Gastrocnemius medialis (tissue), 4 donors: ENCODE results near the gene ETV6. TPM values are rescaled to one million over a fixed set of nuclear protein-coding genes. Genes with fewer than 3 reads are reported as not detected.

Experiments used
- ATAC-seq, 2 donors: fragments of 150-250 bp; one replicate each; pipeline ENCODE4 v1.9.1; 2016
- DNase-seq, 2 donors: peaks; one replicate each; pipeline ENCODE4 v3.0.0-alpha.2; 2019
- H3K27ac ChIP-seq, 4 donors: fragments of 200-600 bp; sonication (generic); 1 replicate in 1 of 4; 2 replicates in 3 of 4; pipeline ENCODE4 v1.5.1; 2016 to 2018; ENCODE audit warnings: mild to moderate bottlenecking in 2 of 4, moderate library complexity in 1 of 4
- H3K27me3 ChIP-seq, 3 donors: fragments of 200-600 bp; sonication (generic) in 2 of 3; 1 replicate in 1 of 3; 2 replicates in 2 of 3; pipeline versions ENCODE4 v1.5.1 to v1.6.0; 2016 to 2019; ENCODE audit warnings: mild to moderate bottlenecking in 1 of 3, moderate library complexity in 1 of 3
- H3K36me3 ChIP-seq, 2 donors: fragments of 200-600 bp; sonication (generic) in 1 of 2; one replicate each; pipeline ENCODE4 v1.5.1; 2017 to 2018
- H3K4me1 ChIP-seq, 2 donors: fragments of 200-600 bp; sonication (generic) in 1 of 2; one replicate each; pipeline ENCODE4 v1.5.1; 2016 to 2017; ENCODE audit warnings: mild to moderate bottlenecking in 2 of 2
- H3K4me3 ChIP-seq, 4 donors: fragments of 200-600 bp; sonication (generic) in 3 of 4; 1 replicate in 1 of 4; 2 replicates in 3 of 4; pipeline ENCODE4 v1.5.1; 2016 to 2019; ENCODE audit warnings: mild to moderate bottlenecking in 2 of 4
- H3K9me3 ChIP-seq, 3 donors: fragments of 200-600 bp; sonication (generic) in 2 of 3; 1 replicate in 1 of 3; 2 replicates in 2 of 3; pipeline ENCODE4 v1.5.1; 2016 to 2019
- CTCF ChIP-seq, 5 experiments: fragments of 450-650 bp in 3 of 5; fragments of 200-600 bp in 2 of 5; sonication (generic) in 2 of 5; IDR thresholded peaks in 4 of 5; conservative IDR thresholded peaks in 1 of 5; 1 replicate in 4 of 5; 2 replicates in 1 of 5; pipeline ENCODE4 v1.5.1; 2016 to 2019; ENCODE audit warnings: antibody characterized with exemption in 5 of 5, mild to moderate bottlenecking in 3 of 5, moderate library complexity in 3 of 5
- POLR2A ChIP-seq, 2 donors: fragments of 450-650 bp; IDR thresholded peaks; one replicate each; pipeline ENCODE4 v1.6.1; 2017; ENCODE audit warnings: antibody characterized with exemption in 2 of 2, mild to moderate bottlenecking in 2 of 2, moderate library complexity in 2 of 2
- in situ Hi-C, 4 donors: fragments of 200-750 bp; cut with MboI; loops; one replicate each; pipeline versions ENCODE4 v1.15.0 to v1.8.0; 2017; ENCODE audit warnings: low sequenced_read_pairs in 4 of 4
- intact Hi-C: fragments of 100-400 bp; cut with DNase I; formaldehyde crosslinking; loops from one replicate; pipeline ENCODE4 v1.15.1; 2023; ENCODE audit warnings: low total_unique reads
- total RNA-seq, 4 donors: library from RNA; depleted of rRNA; stranded (reverse); fragments of >200 nt; gene quantifications; one replicate each; pipeline versions ENCODE4 v1.1.0 to v1.2.3, GENCODE V29; 2016

The ETV6 gene
- total RNA-seq, 4 donors from 2014 or later: 2.8 to 5.9 (median 3.3) TPM

GRCh38 chr12:11703378-11703777 is 53.9 kb downstream of the ETV6 start:
- in situ Hi-C loops (no loop called here), intact Hi-C loops (no loop called here)
- H3K27me3 ChIP-seq: no peaks in the 10 kb centered on the region
- peaks cover 20 to 43% of the 10 kb centered on the region in 2 donors for H3K4me1 ChIP-seq
- DNase-seq: no peak
- TF ChIP-seq POLR2A (IDR thresholded peaks at IDR 0.05): no peak
- TF ChIP-seq CTCF (IDR thresholded peaks at IDR 0.05 in 4 of 5, conservative IDR thresholded peaks at IDR 0.05 in 1 of 5): no peak
- H3K27ac ChIP-seq: no peak overlapping the region
- no peaks in the 10 kb centered on the region for H3K36me3 ChIP-seq
- ATAC-seq: no peak
- H3K4me3 ChIP-seq: no peak overlapping the region
- no peaks in the 10 kb centered on the region for H3K9me3 ChIP-seq

GRCh38 chr12:11704089-11704488 is 54.6 kb downstream of the ETV6 start:
- H3K36me3 ChIP-seq: no peaks in the 10 kb centered on the region
- no peak overlapping the region for H3K4me3 ChIP-seq
- H3K27ac ChIP-seq: no peak overlapping the region
- DNase-seq (no peak), ATAC-seq (no peak)
- intact Hi-C loops (no loop called here), in situ Hi-C loops (no loop called here)
- H3K9me3 ChIP-seq: no peaks in the 10 kb centered on the region
- H3K27me3 ChIP-seq: no peaks in the 10 kb centered on the region
- H3K4me1 ChIP-seq: peaks cover 26 to 47% of the 10 kb centered on the region in 2 donors
- TF ChIP-seq CTCF (IDR thresholded peaks at IDR 0.05 in 4 of 5, conservative IDR thresholded peaks at IDR 0.05 in 1 of 5): no peak
- TF ChIP-seq POLR2A (IDR thresholded peaks at IDR 0.05): no peak

GRCh38 chr12:11705010-11705409 is 55.5 kb downstream of the ETV6 start:
- ATAC-seq: peak; percentile 66 to 71
- H3K36me3 ChIP-seq: no peaks in the 10 kb centered on the region
- H3K27me3 ChIP-seq: no peaks in the 10 kb centered on the region
- DNase-seq: no peak
- peak overlapping the region in 2 of 4 donors; percentile 10 to 29 for H3K27ac ChIP-seq
- TF ChIP-seq CTCF (IDR thresholded peaks at IDR 0.05 in 4 of 5, conservative IDR thresholded peaks at IDR 0.05 in 1 of 5) (no peak), POLR2A (IDR thresholded peaks at IDR 0.05) (no peak)
- no peak overlapping the region for H3K4me3 ChIP-seq
- in situ Hi-C loops (no loop called here), intact Hi-C loops (no loop called here)
- no peaks in the 10 kb centered on the region for H3K9me3 ChIP-seq
- H3K4me1 ChIP-seq: peaks cover 26 to 56% of the 10 kb centered on the region in 2 donors

GRCh38 chr12:11706509-11707379 is 57.3 kb downstream of the ETV6 start:
- no peak overlapping the region for H3K4me3 ChIP-seq
- no peak for ATAC-seq
- in situ Hi-C loops (no loop called here), intact Hi-C loops (no loop called here)
- H3K27ac ChIP-seq: no peak overlapping the region
- H3K4me1 ChIP-seq: peaks cover 23 to 45% of the 10 kb centered on the region in 2 donors
- H3K36me3 ChIP-seq: no peaks in the 10 kb centered on the region
- no peaks in the 10 kb centered on the region for H3K9me3 ChIP-seq
- no peak for DNase-seq
- H3K27me3 ChIP-seq: no peaks in the 10 kb centered on the region
- TF ChIP-seq POLR2A (IDR thresholded peaks at IDR 0.05) (no peak), CTCF (IDR thresholded peaks at IDR 0.05 in 4 of 5, conservative IDR thresholded peaks at IDR 0.05 in 1 of 5) (no peak)
